ENCODE measurements around the gene DOCK3. TPM values are rescaled to one million over a fixed set of nuclear protein-coding genes. Genes with fewer than 3 reads are reported as not detected.

DOCK3 gene
- polyA plus RNA-seq, 1 donor from 2014 or later: 15.6 TPM

GRCh38 chr3:51311055-51311454 is 636.3 kb downstream of the DOCK3 start:
- H3K4me3 ChIP-seq (ENCODE audit: low read length): no peak overlapping the region
- H3K9me3 ChIP-seq (ENCODE audit: low read length): no peaks in the 10 kb centered on the region
- no peak overlapping the region for H2AFZ ChIP-seq (ENCODE audit: low read depth, low read length)
- no peaks in the 10 kb centered on the region for H3F3A ChIP-seq (ENCODE audit: insufficient read depth, low read length, poor library complexity, severe bottlenecking)
- H3K4me2 ChIP-seq (ENCODE audit: low read length): no peak overlapping the region
- no peak overlapping the region for H3K27ac ChIP-seq (ENCODE audit: low read length)
- H3K9me2 ChIP-seq (ENCODE audit: insufficient read depth, low read length): no peaks in the 10 kb centered on the region
- no peaks in the 10 kb centered on the region for H3K27me3 ChIP-seq (ENCODE audit: insufficient read depth, low read depth, low read length)
- H4K20me1 ChIP-seq (ENCODE audit: insufficient read depth): no peaks in the 10 kb centered on the region
- H3K9ac ChIP-seq (ENCODE audit: low read length): no peak overlapping the region
- peaks cover 10% of the 10 kb centered on the region for H3K36me3 ChIP-seq (ENCODE audit: insufficient read depth, low read length)
- no peaks in the 10 kb centered on the region for H3K79me2 ChIP-seq (replicated peaks; ENCODE audit: insufficient read depth, low read length)
- TF ChIP-seq EP300 (conservative IDR thresholded peaks at IDR 0.05; ENCODE audit: poor library complexity, severe bottlenecking): no peak
- TF ChIP-seq RAD21 (conservative IDR thresholded peaks at IDR 0.05): no peak
- TF ChIP-seq POLR2AphosphoS5 (IDR thresholded peaks at IDR 0.05): no peak
- no peak for TF ChIP-seq EZH2 (IDR thresholded peaks at IDR 0.05; ENCODE audit: borderline replicate concordance, insufficient read depth, low read length, poor library complexity, severe bottlenecking)
- TF ChIP-seq CTCF (IDR thresholded peaks at IDR 0.05; ENCODE audit: poor library complexity, severe bottlenecking): no peak
- TF ChIP-seq MXI1 (conservative IDR thresholded peaks at IDR 0.05; ENCODE audit: poor library complexity, severe bottlenecking): no peak
- TF ChIP-seq REST (IDR thresholded peaks at IDR 0.05; ENCODE audit: borderline replicate concordance): no peak
- TF ChIP-seq TAF1 (IDR thresholded peaks at IDR 0.05; ENCODE audit: low read depth): no peak
- TF ChIP-seq SMC3 (conservative IDR thresholded peaks at IDR 0.05; ENCODE audit: poor library complexity): no peak

- Histone ChIP-seq H3K36me3 (ENCODE audit: insufficient read depth, low read length) (peaks cover 6% of the 10 kb centered on the region), H3K4me3 (ENCODE audit: low read length) (no peak overlapping the region)
These were observed 653.5 kb downstream of the DOCK3 start for GRCh38 chr3:51328206-51328605.

More at GRCh38 chr3:51328206-51328605, 653.5 kb downstream of the DOCK3 start:
- Histone ChIP-seq H3K9me2 (ENCODE audit: insufficient read depth, low read length) (no peaks in the 10 kb centered on the region), H3K4me2 (ENCODE audit: low read length) (no peak overlapping the region), H3F3A (ENCODE audit: insufficient read depth, low read length, poor library complexity, severe bottlenecking) (no peaks in the 10 kb centered on the region), H3K9ac (ENCODE audit: low read length) (no peak overlapping the region), H4K20me1 (ENCODE audit: insufficient read depth) (no peaks in the 10 kb centered on the region), H3K27ac (ENCODE audit: low read length) (no peak overlapping the region), H3K9me3 (ENCODE audit: low read length) (no peaks in the 10 kb centered on the region), H3K27me3 (ENCODE audit: insufficient read depth, low read depth, low read length) (no peaks in the 10 kb centered on the region), H2AFZ (ENCODE audit: low read depth, low read length) (no peak overlapping the region), H3K79me2 (replicated peaks; ENCODE audit: insufficient read depth, low read length) (no peaks in the 10 kb centered on the region)
- TF ChIP-seq SMC3 (conservative IDR thresholded peaks at IDR 0.05; ENCODE audit: poor library complexity) (no peak), REST (IDR thresholded peaks at IDR 0.05; ENCODE audit: borderline replicate concordance) (no peak), MXI1 (conservative IDR thresholded peaks at IDR 0.05; ENCODE audit: poor library complexity, severe bottlenecking) (no peak), TAF1 (IDR thresholded peaks at IDR 0.05; ENCODE audit: low read depth) (no peak), EZH2 (IDR thresholded peaks at IDR 0.05; ENCODE audit: borderline replicate concordance, insufficient read depth, low read length, poor library complexity, severe bottlenecking) (no peak), RAD21 (conservative IDR thresholded peaks at IDR 0.05) (no peak), CTCF (IDR thresholded peaks at IDR 0.05; ENCODE audit: poor library complexity, severe bottlenecking) (no peak), POLR2AphosphoS5 (IDR thresholded peaks at IDR 0.05) (no peak)

Data from neural cell (in vitro differentiated cells).